Measurements from ENCODE around the gene RCN1.
"Not testable (repeated sequence)": the region's sequence is repeated elsewhere in the genome, so short reads cannot be mapped to it uniquely, and the experiment has no call there.

Gene RCN1

DNA sequence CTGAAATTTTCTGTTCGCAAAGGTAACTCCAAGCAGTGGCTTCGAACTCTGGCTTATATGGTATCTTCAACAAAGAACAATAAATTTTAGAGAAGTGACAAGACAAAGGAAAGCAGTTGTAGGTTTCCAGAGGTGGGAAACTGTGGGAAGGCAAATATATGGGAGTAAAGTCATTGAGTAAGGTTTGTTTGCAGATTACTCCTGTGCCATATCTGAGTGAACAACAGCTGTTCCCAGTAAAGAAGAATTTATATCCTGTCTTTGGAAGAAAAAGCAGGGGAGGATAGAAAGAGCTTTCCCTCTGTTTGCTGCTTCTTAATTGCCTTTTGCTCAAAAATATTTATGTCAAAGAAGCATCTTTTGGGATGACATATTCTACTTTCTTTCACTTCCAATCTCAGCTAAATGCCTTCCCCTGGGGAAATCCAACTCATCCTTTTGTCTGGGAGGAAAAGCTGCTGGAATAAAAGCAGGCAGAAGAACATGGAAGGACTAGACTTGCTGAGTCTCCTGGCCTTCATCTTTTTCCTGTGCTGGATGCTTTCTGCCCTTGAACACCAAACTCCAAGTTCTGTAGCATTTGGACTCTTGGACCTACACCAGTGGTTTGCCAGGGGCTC, 10.4 kb upstream of the RCN1 start:
- no peak for FAIRE-seq

DNA sequence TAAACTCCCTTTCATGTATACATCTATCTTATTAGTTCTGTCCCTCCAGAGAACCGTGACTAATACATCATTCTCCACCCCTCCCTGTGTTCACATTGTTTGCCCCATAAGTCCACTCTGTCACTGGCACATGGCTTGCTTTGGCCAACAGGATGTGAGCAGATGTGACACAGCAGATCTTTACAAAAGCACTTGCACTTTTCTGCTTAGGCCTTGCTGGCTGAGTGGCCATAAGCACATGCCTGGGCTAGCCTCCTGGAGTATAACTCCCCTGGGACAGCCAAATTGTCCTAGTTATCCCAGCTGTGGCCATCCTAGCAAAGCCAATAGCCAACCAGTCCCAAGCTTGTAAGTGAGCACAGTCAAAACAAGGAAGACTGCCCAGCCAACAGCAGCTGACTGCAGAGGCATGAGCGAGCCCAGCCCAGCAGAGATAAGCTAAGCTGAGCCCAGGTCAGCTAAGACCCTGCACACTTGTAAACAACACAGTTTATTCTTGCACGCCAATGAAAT, 9.7 kb upstream of the RCN1 start:
- no peak for FAIRE-seq

DNA sequence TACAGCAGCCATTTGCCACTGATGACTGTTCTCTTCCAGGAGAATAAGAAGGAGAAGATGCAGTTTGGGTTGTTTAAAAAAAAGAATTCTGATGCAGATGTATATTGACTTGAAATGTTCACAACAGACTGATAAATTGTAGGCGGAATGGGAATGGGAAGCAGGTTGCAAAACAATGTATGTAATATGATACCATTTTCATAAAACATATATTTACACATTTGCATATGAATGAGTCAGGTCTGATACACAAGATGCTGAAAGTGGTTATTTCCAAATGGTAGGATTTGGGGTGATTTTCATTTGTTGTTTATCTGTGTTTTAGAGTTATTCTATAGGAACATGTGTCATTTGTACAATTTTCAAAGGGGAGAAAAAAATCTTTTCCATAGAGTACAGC, 9.0 kb upstream of the RCN1 start:
- FAIRE-seq = no peak

DNA sequence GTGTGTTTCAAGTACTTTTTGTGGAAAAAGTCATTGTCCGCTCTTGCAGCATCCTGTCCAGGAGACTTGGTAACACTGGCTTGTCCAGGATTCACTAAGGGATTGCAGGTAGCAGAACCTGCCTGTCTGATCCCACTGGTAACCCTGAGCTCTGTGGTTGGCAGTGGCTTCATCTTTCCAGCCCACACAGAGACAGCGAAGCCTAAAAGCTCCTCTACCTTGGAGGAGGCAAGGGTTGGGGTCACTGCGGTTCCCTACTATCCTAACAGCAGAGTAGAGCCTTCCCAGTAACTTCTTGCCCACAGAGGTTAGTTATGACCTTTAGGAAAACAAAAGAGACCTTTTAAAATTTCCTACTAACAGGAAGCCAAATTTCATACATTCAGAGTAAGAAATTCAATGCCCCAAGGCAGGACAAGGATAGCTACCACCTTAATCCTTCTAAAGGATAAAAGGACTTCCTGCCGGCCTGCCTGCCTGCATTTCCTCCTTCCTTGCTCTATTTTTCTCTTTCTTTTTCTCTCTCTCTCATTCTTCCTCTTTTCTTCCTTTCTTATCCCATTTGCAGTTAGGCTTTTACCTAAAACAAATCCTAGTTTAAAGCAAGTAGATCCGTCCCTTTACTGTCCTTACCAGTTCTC, 8.4 kb upstream of the RCN1 start:
- no peak for FAIRE-seq

DNA sequence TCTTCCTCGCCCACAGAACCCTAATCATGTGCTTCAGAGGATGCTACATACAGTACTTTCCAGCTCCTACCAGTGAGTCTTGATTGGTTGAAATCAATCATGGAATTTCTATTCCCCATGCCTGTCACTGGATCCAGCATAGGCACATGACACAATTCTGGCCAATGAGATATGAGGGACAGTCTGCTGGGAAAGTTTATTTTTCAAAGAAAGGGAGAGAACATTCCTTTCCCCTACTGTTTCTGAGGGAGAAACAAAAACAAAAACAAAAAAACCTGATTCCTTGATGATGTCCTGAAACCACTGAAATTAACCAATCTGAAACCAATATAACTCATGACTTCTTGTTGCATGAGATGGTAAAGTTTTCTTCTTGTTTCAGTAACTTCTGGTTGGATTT, 3.3 kb upstream of the RCN1 start:
- FAIRE-seq = no peak

DNA sequence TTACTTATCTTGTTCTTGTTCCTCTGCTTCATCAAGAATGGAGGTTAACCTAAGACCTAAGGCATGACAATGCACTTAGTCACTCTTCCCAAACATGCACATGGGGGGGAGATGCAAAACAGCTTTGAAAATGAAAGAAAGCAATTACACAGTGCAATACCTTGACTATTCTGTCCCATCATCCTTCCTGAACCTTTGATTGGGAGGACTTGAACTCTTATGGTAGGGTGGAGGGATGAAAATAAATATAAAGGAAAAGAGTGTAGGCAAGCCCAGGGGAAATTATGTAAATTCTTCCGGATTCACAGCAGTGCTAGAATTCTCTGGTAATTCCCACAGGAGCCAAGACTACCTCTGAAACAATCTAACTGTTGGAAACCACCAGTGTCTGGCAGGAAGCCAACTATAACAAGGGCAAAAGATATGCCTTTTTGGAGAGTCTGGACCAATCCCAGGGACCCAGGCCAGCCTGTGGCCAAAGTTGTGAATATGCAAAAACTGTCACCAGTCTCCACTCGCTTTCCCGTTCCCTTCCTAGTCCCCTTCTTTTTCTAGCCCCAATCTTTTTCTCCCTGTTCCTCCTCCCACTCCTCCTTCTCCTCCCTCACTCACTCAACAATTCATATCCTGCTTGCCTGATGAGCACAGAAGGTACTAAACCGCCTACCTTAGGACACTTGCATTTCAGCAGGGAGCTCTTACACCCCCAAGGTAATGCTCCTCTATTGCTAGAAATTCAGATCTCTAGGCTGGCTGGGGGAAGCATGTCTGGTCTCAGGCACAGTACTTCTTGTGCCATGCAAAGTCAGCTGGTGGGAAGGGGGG, 2.5 kb upstream of the RCN1 start:
- no peak for FAIRE-seq

DNA sequence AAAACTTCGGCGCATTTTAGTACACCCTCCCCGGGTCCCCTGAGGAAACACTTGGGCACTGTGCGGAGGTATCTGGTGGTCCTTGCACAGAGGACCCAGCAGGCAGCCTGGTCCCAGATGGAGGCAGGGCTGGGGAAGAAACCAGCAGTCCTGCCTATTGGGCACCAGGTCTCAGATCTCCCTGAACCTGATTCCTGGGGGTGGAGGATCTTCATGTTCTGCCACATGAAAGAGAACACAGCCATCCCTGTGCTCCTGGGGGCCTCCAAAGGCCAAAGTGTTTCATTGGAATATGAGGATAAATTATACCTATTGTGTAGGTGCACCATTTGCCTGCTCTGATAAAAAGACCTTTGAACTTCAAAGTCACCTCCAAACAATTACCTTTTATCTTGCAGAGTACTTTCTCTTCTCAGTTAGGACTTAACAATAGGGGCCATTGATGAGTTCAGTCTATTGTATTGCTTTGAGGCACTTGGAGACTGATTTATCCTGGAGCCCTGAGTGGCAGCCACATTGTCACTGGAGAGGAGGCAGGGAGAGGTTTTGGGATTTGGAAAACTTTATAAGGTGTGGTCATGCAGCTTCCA, 1.8 kb downstream of the RCN1 start:
- FAIRE-seq = no peak

DNA sequence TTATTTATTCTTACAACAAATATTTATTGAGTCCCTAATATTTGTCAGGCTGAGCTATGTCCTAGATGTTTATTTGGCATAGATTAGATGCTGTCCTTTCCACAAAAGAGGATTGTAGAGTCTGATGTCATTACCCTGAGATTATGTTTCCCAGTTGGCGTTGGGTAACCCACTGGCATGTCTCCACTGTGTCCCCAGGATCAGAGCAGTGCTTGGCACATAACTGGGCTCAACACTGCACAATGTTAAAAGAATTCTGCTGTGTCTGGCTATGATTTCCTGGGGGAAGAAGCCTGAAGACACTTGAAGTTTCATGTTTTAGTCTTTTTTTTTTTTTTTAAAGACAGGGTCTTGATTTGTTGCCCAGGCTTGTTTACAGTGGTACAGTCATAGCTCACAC, 4.0 kb downstream of the RCN1 start:
- FAIRE-seq = no peak

DNA sequence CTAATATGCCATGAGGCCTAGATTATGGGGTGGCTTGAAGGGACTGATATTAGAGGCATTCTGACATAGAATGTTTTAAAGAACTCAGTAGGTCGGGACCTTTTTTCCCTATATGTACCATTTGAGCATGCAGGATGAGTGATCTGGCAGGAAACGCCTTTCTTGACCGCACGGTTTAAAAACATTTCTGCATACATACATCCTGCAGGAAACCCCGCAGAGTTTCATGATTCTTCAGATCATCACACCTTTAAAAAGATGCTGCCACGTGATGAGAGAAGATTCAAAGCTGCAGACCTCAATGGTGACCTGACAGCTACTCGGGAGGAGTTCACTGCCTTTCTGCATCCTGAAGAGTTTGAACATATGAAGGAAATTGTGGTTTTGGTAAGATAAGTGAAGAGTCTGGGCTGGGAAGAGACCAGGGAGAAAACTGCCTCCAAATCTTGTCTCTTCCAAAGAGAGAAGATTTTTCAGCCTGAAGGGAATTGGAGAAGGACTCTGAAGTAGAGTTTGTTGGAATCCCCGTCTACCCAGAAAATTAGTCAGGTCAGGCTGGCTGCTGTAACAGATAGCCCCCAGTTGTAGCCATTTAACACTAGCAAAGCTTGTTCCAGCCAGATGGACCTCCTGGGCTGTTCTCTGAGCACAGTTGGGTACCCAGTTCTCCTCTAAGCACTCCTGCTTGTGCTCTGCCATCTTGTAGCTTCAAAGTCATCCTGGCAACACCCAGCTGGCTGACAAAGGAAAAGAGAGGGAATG, 7.4 kb downstream of the RCN1 start:
- FAIRE-seq = no peak

DNA sequence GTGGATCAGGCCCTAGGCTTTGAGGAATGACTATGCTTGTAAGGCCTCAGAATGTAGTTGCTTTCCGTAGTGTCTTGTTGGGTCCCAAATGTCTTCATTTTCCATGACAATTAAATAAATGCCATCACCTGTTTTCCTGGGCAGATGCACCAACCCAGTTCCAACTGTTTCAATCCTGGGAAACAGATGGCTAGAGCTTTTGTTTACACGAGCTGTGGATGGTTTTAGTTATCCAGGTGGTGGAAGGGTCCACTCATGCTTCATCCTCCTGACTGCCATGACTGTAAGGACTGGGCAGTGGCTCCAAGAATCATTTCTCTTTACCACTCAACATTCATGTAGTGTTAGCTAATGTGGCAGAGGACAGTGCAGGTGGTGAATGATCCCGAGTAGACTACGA, 8.6 kb downstream of the RCN1 start:
- FAIRE-seq = no peak

DNA sequence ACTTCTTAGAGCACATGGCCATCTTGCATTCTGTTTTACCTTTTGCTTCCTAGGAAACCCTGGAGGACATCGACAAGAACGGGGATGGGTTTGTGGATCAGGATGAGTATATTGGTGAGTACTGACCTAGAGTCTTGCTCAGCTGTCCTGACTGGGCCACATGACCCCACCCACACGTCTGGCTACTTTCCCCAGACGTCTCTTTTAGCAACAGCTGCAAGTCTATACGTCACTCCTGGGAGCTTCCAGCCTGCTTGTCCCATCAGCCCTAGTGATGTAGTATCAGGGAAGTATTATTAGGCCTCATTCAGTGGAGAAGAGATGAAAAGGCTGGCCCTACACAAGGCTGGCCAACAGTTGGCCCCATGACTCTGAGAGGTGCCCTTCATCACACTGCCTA, 9.6 kb downstream of the RCN1 start:
- FAIRE-seq = no peak

DNA sequence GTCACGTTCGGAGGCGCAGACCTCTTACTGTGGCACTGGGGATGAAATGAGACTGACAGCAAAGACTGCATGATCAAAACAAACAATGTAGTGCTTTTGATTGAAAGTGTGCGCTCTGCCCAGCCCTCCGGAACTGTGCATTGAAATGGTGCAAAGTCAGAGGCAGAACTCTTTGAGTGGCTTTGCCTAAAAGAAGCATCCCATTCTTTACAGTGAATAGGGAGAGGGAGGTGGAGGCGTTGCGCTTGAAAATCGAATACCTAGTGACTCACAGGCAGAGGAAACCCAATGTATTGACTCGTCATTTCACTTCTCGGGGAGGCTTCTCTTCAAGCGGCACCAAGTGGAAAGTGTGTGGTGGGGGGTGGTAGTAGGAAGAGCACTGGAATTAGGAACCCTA, 10.9 kb downstream of the RCN1 start:
- FAIRE-seq = no peak

DNA sequence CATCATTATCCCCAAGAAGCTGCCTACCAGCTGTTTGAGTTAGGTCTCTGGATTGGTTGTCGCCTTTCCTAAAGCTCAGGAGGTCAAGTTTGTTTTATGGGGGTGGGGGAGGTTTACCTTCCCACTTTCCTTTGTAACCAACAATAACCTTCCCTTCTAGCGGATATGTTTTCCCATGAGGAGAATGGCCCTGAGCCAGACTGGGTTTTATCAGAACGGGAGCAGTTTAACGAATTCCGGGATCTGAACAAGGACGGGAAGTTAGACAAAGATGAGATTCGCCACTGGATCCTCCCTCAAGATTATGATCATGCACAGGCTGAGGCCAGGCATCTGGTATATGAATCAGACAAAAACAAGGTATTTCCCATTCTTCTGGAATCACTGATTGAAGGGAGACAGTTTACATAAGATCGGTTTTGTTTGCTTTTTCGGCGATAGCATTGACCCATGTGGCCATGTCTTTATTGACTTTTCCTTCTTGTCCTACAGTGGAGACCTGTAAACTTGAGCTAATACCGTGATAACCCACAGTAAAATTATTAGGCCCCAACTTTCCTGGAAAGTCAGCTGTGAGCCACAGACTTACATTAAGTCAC, 12.3 kb downstream of the RCN1 start:
- not testable (repeated sequence) for FAIRE-seq

DNA sequence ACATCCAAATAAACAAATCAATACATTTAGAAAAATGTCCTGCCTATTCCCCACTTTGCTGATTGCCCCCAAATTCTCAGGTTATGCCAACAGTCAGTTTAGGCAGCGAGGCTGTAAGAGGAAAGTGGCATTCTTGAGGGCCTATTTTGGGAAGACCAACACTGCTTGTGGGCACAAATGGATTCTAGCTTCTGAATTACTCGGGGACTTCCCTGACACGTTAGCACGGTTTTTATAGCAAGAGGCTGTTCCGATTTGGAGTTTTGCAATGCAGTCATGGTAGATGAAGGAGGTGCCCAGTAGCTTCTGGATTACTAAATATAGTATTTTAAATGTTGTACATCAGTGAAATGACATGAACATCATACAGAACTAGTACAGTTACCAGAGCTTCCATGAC, 13.1 kb downstream of the RCN1 start:
- no peak for FAIRE-seq

DNA sequence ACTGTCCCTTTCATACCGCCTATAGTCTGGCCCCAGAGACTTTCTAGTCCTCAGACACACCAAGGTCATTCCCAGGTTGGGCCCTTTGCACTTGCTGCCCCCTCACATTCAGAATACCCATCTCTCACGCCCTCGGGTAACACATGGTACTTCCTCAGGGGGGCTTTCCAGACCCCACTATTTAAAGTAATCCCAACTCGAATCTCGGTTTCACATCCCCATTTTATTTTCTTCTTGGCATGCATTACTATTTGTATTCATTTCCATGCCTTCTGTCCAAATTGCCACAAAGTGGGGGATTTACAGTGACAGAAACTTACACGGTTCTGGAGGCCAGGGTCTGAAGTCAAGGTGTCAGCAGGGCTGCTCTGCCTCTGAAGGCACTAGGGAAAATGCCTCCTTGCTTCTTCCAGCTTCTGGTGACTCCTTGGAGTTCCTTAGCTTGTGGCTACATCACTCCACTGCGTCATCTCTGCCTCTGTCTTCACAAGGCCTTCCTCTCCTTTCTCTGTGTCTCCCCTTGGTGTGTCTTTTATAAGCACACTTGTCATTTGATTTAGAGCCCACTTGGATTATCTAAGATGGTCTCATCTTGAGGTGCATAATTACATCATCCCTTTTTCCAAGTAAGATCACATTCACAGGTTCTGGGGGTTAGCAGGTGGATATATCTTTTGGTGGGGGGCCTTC, 15.1 kb downstream of the RCN1 start:
- no peak for FAIRE-seq

DNA sequence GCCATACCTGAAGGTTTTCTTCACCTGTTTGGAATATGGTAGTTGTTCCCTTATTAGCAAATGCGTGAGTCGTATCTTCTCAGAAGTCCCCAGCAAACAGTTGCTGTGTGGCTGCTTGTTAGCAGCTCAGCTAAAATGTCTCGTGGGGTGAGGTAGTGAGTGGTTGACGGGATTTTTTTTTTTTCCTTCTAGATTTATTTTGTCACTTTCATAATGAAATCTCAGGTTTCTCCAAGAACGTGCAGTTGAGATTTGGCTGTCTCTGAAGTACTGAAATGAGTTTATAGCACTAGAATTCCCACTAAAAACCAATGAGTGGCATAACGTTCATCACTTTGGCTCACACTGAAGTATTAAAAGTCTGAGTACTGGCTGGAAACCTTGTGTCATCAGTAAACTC, 16.8 kb downstream of the RCN1 start:
- FAIRE-seq = no peak

DNA sequence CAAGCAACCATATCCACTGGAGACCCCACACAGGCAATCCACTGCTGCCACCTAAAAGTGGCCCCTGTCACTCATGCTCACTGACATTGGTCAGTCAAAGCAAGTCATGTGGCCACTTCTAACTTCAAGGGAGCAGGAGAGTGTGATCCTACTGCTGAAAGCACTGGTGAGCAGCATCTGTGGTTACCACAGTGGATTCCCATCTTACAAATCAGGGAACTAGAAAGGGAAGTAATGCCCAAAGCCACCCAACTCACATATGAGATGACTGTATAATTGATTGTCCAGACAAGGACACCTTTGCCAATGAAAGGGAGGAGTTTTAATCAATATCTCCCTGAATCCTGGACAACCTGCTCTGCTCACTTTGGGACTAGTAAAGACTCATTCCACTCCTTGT, 17.7 kb downstream of the RCN1 start:
- no peak for FAIRE-seq

DNA sequence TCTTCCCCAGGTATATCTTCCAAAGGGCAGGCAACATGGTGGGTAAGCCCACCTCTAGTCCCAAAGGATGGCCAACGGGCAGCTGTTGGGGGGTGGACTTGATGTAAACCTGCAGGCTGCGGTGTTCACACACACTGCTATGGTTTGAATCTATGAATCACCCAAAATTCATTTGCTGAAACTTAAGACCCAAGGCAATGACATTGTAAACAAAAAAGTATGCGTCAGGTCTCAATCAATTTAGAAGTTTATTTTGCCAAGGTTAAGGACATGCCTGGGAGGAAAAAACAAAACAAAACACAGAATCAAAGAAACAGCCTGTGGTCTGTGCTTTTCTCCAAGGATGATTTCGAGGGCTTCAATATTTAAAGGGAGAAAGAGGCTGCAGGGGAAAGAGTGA, 18.3 kb downstream of the RCN1 start:
- FAIRE-seq = no peak

DNA sequence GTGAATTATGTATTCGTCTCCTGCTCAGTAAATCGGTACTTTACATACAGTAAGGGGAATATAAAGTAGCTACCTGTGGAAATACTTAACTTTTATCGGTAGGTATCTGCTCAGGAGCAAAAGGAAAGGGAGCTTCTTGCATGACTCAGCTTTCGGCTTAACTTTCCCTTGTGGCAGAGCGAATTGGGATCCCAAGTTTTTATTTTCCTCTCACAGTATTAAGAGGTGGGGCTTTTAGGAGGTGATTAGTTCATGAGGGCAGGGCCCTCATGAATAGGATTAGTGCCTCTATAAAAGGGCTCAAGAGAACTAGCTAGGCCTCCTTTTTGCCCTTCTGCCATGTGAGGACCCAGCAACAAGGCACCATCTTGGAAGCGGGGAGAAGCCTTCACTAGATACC, 18.7 kb downstream of the RCN1 start:
- no peak for FAIRE-seq

DNA sequence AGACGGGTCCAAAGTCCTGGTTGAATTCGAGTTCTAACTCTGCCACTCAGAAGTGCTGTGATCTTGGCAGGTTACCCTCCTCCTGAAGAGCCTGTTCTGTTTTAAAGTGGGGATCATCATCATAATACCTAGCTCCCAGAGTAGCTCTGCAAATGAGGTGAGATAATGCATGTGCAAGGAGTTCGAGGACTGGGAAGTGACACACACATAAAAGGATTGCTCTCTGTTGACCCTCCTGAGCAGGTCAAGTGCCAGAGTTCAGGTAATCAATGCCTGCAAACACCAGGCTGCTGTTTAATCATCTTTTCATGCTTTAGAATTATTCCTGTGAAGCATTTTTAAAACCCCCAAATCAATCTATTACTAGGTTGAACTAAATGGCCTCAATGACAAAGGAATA, 19.9 kb downstream of the RCN1 start:
- no peak for FAIRE-seq

DNA sequence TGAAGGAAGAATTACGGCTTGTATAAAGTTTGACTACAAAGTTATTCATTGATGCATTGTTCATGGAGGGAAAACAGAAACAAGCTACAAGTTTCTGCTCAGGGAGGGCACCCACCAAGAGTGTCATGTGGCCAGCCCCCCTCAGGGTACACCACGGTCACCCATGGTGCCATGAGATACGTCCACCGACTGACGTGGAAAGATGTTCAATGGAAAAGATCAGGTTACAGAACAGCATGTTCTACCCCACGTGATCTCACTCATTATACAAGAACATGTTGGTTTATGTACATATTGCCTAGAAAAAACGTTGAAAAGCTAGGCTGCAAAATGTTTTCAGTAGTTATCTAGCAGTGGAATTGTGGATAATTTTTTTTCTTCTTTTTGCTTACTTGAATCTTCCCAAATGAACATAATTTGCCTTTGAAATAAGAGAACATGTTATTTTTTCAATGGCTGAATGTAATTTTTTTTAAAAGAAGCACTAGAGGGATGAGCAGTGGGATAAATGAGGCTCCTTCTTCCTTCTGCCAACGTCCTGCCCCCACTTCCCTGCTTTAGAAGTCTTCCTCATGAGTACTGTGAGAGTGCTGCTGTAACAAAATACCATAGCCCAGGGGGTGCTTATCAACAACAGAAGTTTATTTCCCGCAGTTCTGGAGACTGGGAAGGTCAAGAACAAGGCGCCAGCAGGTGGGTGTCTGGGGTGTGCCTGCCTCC, 22.5 kb downstream of the RCN1 start:
- FAIRE-seq = no peak

DNA sequence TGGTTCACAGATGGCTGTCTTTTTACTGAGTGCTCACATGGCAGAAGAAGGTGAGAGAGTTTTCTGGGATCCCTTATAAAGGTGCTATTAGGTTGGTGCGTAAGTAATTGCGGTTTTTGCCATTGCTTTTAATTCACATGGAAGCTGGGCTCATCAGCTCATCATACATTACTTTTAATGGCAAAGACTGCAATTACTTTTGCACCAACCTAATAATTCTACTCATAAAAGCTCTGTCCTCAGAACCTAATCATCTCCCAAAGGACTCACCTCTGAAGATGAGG, 23.0 kb downstream of the RCN1 start:
- no peak for FAIRE-seq

Measured in A204.1 (cell line).